NCI-H146 (cell line): Measurements from ENCODE around the gene OR4F17.
"Not testable (repeated sequence)": the region's sequence is repeated elsewhere in the genome, so short reads cannot be mapped to it uniquely, and the experiment has no call there.

ENCODE experiments used
- DNase-seq: peaks from one replicate; lab custom pipeline; 2025; lab: John Stamatoyannopoulos, UW

The OR4F17 gene

GRCh38 chr19:106804-107203 is at the start of gene OR4F17:
OR4F17 (plus strand) TSS chr19:107104; CDS start chr19:110679, 3,575 bp downstream.
- DNase-seq: not testable (repeated sequence)

GRCh38 chr19:70793-71192 is 36.1 kb upstream of the OR4F17 start:
- DNase-seq: not testable (repeated sequence)

DNA sequence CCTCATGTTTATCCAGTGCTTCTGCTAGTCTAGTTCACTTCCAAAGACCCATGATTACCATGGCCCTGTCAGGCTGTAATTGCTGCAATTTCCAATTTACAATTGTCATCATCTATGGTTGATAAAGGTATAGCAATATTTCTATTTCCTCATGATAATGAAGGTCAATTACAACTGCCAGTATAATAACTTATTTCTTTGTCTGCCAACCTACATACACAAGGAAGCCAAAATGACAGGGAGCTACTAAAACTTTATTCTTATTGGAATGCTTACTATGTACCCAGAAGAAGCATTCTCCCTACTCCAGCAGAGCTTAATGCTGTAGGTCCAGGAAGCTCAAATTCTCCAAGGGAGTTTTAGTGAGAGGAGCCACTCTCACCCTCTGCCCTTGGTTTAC is 24.0 kb upstream of the OR4F17 start:
- not testable (repeated sequence) for DNase-seq

DNA sequence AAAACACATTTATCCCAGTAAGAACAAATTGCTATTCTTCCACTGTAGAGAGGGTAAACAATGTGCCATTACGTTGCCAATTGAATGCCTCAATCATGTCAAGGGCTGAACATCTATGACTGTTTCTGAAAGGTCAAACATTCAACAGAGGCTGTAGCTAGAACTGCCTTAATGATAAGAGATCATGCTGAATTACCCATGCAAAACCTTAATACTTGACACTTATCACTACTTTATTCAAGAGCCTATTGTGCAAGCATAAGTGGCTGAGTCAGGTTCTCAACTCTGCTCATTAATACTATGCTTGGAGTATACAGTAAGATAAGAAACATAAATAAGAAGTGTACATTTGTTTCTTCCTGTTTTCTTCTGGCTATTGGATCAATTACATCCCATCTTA is 23.3 kb upstream of the OR4F17 start:
- not testable (repeated sequence) for DNase-seq

- DNase-seq: not testable (repeated sequence)
Observed at GRCh38 chr19:90678-91077, 16.2 kb upstream of the OR4F17 start.

GRCh38 chr19:94794-95193 is 12.1 kb upstream of the OR4F17 start:
- not testable (repeated sequence) for DNase-seq

- DNase-seq: not testable (repeated sequence)
Observed at GRCh38 chr19:97647-98046, 9.3 kb upstream of the OR4F17 start.

- not testable (repeated sequence) for DNase-seq
Observed at GRCh38 chr19:120443-121140, 13.7 kb downstream of the OR4F17 start.
